HK-2 (cell line): ENCODE data around the gene LRRTM2.

ENCODE experiments used
- DNase-seq: peaks from one replicate; pipeline ENCODE4 v3.0.0-alpha.2; 2018; ENCODE audit not compliant: unreplicated experiment

LRRTM2 gene

GRCh38 chr5:138883211-138883610, 8.1 kb upstream of the LRRTM2 start:
- DNase-seq = no peak

- no peak for DNase-seq
Observed at GRCh38 chr5:138878437-138879235, 3.5 kb upstream of the LRRTM2 start.

- no peak for DNase-seq
Observed at GRCh38 chr5:138876811-138877210, 1.7 kb upstream of the LRRTM2 start.

- no peak for DNase-seq
Observed at GRCh38 chr5:138875946-138876345, 811 bp upstream of the LRRTM2 start.

- no peak for DNase-seq
Observed at GRCh38 chr5:138875552-138875875, 379 bp upstream of the LRRTM2 start.

GRCh38 chr5:138874241-138874640, 894 bp downstream of the LRRTM2 start:
- DNase-seq = no peak

- DNase-seq = no peak
Observed at GRCh38 chr5:138873466-138874221, 1.5 kb downstream of the LRRTM2 start.

GRCh38 chr5:138872841-138873465, 2.2 kb downstream of the LRRTM2 start:
- DNase-seq = no peak

- no peak for DNase-seq
Observed at GRCh38 chr5:138870611-138871010, 4.5 kb downstream of the LRRTM2 start.

GRCh38 chr5:138869763-138870500, 5.2 kb downstream of the LRRTM2 start:
- DNase-seq = no peak

GRCh38 chr5:138869038-138869437, 6.1 kb downstream of the LRRTM2 start:
- DNase-seq = no peak

GRCh38 chr5:138867011-138867410, 8.1 kb downstream of the LRRTM2 start:
- DNase-seq = no peak

- no peak for DNase-seq
Observed at GRCh38 chr5:138853132-138853531, 22.0 kb downstream of the LRRTM2 start.

GRCh38 chr5:138850865-138851435, 24.2 kb downstream of the LRRTM2 start:
- DNase-seq = no peak

- no peak for DNase-seq
Observed at GRCh38 chr5:138849882-138850281, 25.3 kb downstream of the LRRTM2 start.

- DNase-seq = no peak
Observed at GRCh38 chr5:138849439-138849838, 25.7 kb downstream of the LRRTM2 start.

- DNase-seq = no peak
Observed at GRCh38 chr5:138844812-138845513, 30.2 kb downstream of the LRRTM2 start.

- DNase-seq = no peak
Observed at GRCh38 chr5:138844125-138844461, 31.0 kb downstream of the LRRTM2 start.

GRCh38 chr5:138843316-138844124, 31.6 kb downstream of the LRRTM2 start:
- DNase-seq = no peak

GRCh38 chr5:138841531-138841930, 33.6 kb downstream of the LRRTM2 start:
- no peak for DNase-seq
